Thyroid gland (tissue), 4 donors: ENCODE results near the gene TWF2.

ENCODE experiments used
- CTCF ChIP-seq, 6 experiments: fragments of 200-600 bp in 3 of 6; fragments of 450-650 bp in 3 of 6; sonication (generic) in 3 of 6; IDR thresholded peaks; one replicate each; pipeline ENCODE4 v1.5.1; 2016 to 2019; ENCODE audit warnings: antibody characterized with exemption in 6 of 6, mild to moderate bottlenecking in 2 of 6, inconsistent platforms in 1 of 6, moderate library complexity in 1 of 6
- POLR2A ChIP-seq, 2 donors: fragments of 450-650 bp; IDR thresholded peaks; one replicate each; pipeline ENCODE4 v1.6.1; 2017; ENCODE audit warnings: antibody characterized with exemption in 2 of 2, mild to moderate bottlenecking in 2 of 2, moderate library complexity in 1 of 2

DNA sequence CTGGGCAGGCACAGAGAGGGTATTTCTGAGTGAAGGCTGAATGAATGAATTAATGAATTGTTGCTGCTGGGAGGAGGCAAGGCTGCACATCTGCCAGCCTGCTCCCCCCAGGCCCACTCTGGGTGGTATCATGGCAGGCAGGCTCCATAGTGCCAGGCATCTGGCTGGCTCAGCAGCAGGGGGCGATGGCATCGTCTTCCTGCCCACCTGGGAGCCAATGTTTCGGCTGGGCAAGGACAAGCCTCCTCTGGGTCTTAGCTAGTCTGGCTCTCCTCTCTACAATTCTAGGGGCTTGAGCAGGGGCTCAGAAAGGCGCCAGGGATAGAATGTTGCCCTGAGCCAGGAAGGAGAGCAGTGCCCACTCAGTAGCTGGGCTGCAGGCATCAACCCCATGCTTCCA lies 11.8 kb downstream of the TWF2 start:
- TF ChIP-seq CTCF (IDR thresholded peaks at IDR 0.05) (no peak), POLR2A (IDR thresholded peaks at IDR 0.05) (no peak)
